Gastroesophageal sphincter (tissue), 4 donors: ENCODE measurements around the gene LILRA5. TPM values are rescaled to one million over a fixed set of nuclear protein-coding genes. Genes with fewer than 3 reads are reported as not detected.

Source experiments
- ATAC-seq: fragments of 150-250 bp; one replicate; pipeline ENCODE4 v1.9.1; 2016; ENCODE audit warnings: mild to moderate bottlenecking, moderate library complexity
- H3K27ac ChIP-seq, 4 donors: fragments of 200-600 bp; sonication (generic) in 3 of 4; 1 replicate in 3 of 4; 2 replicates in 1 of 4; pipeline ENCODE4 v1.5.1; 2016 to 2019
- H3K27me3 ChIP-seq: fragments of 200-600 bp; sonication (generic); one replicate; pipeline ENCODE4 v1.5.1; 2019
- H3K36me3 ChIP-seq, 2 donors: fragments of 200-600 bp; sonication (generic); one replicate each; pipeline ENCODE4 v1.5.1; 2019; ENCODE audit warnings: control low read depth in 1 of 2
- H3K4me1 ChIP-seq, 3 donors: fragments of 200-600 bp; sonication (generic); 1 replicate in 2 of 3; 2 replicates in 1 of 3; pipeline ENCODE4 v1.5.1; 2016 to 2019; ENCODE audit warnings: control low read depth in 2 of 3
- H3K4me3 ChIP-seq, 2 donors: fragments of 200-600 bp; sonication (generic); one replicate each; pipeline ENCODE4 v1.5.1; 2019; ENCODE audit warnings: mild to moderate bottlenecking in 1 of 2, moderate library complexity in 1 of 2
- H3K9me3 ChIP-seq, 3 donors: fragments of 200-600 bp; sonication (generic); one replicate each; pipeline ENCODE4 v1.5.1; 2017 to 2019; ENCODE audit warnings: control low read depth in 2 of 3
- CTCF ChIP-seq, 4 experiments: fragments of 200-600 bp in 2 of 4; fragments of 450-650 bp in 2 of 4; sonication (generic) in 1 of 4; IDR thresholded peaks; one replicate each; pipeline ENCODE4 v1.5.1; 2017 to 2019; ENCODE audit warnings: antibody characterized with exemption in 4 of 4, mild to moderate bottlenecking in 2 of 4, moderate library complexity in 2 of 4
- EP300 ChIP-seq: sonication (generic); formaldehyde crosslinking; IDR thresholded peaks from one replicate; pipeline ENCODE4 v1.6.1; 2017; ENCODE audit warnings: antibody characterized with exemption, mild to moderate bottlenecking
- POLR2A ChIP-seq, 2 donors: fragments of 450-650 bp; IDR thresholded peaks; one replicate each; pipeline ENCODE4 v1.6.1; 2017; ENCODE audit warnings: antibody characterized with exemption in 2 of 2, mild to moderate bottlenecking in 2 of 2, moderate library complexity in 1 of 2
- POLR2AphosphoS5 ChIP-seq: sonication (generic); formaldehyde crosslinking; IDR thresholded peaks from one replicate; pipeline ENCODE4 v1.6.1; 2017; ENCODE audit warnings: antibody characterized with exemption
- WGBS, 2 donors: methylation state at CpG; one replicate each; pipeline ENCODE4 v1.1.5; 2018; ENCODE audit warnings: low coverage in 1 of 2; 5-methylcytosine and 5-hydroxymethylcytosine counted together
- total RNA-seq, 4 donors: library from RNA; depleted of rRNA; stranded (reverse); fragments of >200 nt; gene quantifications; one replicate each; pipeline ENCODE4 v1.1.0, GENCODE V29; 2016

LILRA5 gene
- total RNA-seq, 4 donors from 2014 or later, result 2.7 to 8.6 (median 2.8) TPM; not detected in 1

GRCh38 chr19:54302257-54302656 lies 10.7 kb downstream of the LILRA5 start:
- H3K36me3 ChIP-seq, result no peaks in the 10 kb centered on the region
- ATAC-seq, result no peak
- WGBS, 2 donors, result 60 to 68% methylated on average over 1 to 4 of the region's 4 CpGs

GRCh38 chr19:54299515-54299914 lies 13.5 kb downstream of the LILRA5 start:
- Histone ChIP-seq H3K36me3 (no peaks in the 10 kb centered on the region), H3K4me3 (no peak overlapping the region), H3K27me3 (peaks cover 45% of the 10 kb centered on the region), H3K4me1 (no peaks in the 10 kb centered on the region), H3K27ac (no peak overlapping the region), H3K9me3 (peaks cover 0 to 1% (median 0%) of the 10 kb centered on the region in 3 donors)
- 93 to 100% methylated on average over 1 to 5 of the region's 5 CpGs for WGBS, 2 donors
- TF ChIP-seq POLR2AphosphoS5 (no peak), POLR2A (IDR thresholded peaks at IDR 0.05) (no peak), EP300 (no peak), CTCF (IDR thresholded peaks at IDR 0.05) (no peak)
- ATAC-seq, result no peak

More at GRCh38 chr19:54302257-54302656, 10.7 kb downstream of the LILRA5 start:
- H3K4me1 ChIP-seq, result no peaks in the 10 kb centered on the region
- peaks cover 55% of the 10 kb centered on the region for H3K27me3 ChIP-seq
- H3K9me3 ChIP-seq, result no peaks in the 10 kb centered on the region
- TF ChIP-seq CTCF (IDR thresholded peaks at IDR 0.05) (no peak), POLR2A (IDR thresholded peaks at IDR 0.05) (no peak), EP300 (no peak), POLR2AphosphoS5 (no peak)
- H3K4me3 ChIP-seq, result no peak overlapping the region
- no peak overlapping the region for H3K27ac ChIP-seq

GRCh38 chr19:54299126-54299498 lies 13.9 kb downstream of the LILRA5 start:
- Histone ChIP-seq H3K36me3 (no peaks in the 10 kb centered on the region), H3K9me3 (peaks cover 0 to 5% (median 0%) of the 10 kb centered on the region in 3 donors), H3K4me1 (no peaks in the 10 kb centered on the region), H3K4me3 (no peak overlapping the region), H3K27me3 (peaks cover 49% of the 10 kb centered on the region), H3K27ac (no peak overlapping the region)
- WGBS, 2 donors, result 56 to 92% methylated on average over 2 to 3 of the region's 7 CpGs
- no peak for ATAC-seq
- no peak for TF ChIP-seq EP300
- TF ChIP-seq CTCF (IDR thresholded peaks at IDR 0.05), result no peak
- TF ChIP-seq POLR2AphosphoS5, result no peak
- no peak for TF ChIP-seq POLR2A (IDR thresholded peaks at IDR 0.05)

- peaks cover 54% of the 10 kb centered on the region for H3K27me3 ChIP-seq
- H3K4me3 ChIP-seq, result no peak overlapping the region
- no CpG with 5 or more reads among the region's 4 CpGs for WGBS, 2 donors
- H3K9me3 ChIP-seq, result peaks cover 0 to 11% (median 0%) of the 10 kb centered on the region in 3 donors
- TF ChIP-seq POLR2A (IDR thresholded peaks at IDR 0.05) (no peak), EP300 (no peak), POLR2AphosphoS5 (no peak), CTCF (IDR thresholded peaks at IDR 0.05) (no peak)
- H3K36me3 ChIP-seq, result no peaks in the 10 kb centered on the region
- H3K27ac ChIP-seq, result no peak overlapping the region
- no peaks in the 10 kb centered on the region for H3K4me1 ChIP-seq
- no peak for ATAC-seq
These were observed 14.4 kb downstream of the LILRA5 start for GRCh38 chr19:54298357-54299125.

- TF ChIP-seq POLR2A (IDR thresholded peaks at IDR 0.05) (no peak), EP300 (no peak), CTCF (IDR thresholded peaks at IDR 0.05) (no peak), POLR2AphosphoS5 (no peak)
- H3K9me3 ChIP-seq, result peaks cover 0 to 11% (median 0%) of the 10 kb centered on the region in 3 donors
- 62% methylated on average over 4 of the region's 7 CpGs; no CpG with 5 or more reads in 1 of the 2 donors for WGBS, 2 donors
- H3K4me3 ChIP-seq, result no peak overlapping the region
- no peak for ATAC-seq
- peaks cover 58% of the 10 kb centered on the region for H3K27me3 ChIP-seq
- H3K36me3 ChIP-seq, result no peaks in the 10 kb centered on the region
- H3K4me1 ChIP-seq, result no peaks in the 10 kb centered on the region
- no peak overlapping the region for H3K27ac ChIP-seq
These were observed 15.1 kb downstream of the LILRA5 start for GRCh38 chr19:54297759-54298305.
